Caki2 (cell line): ENCODE data around the gene TOM1L2. TPM values are rescaled to one million over a fixed set of nuclear protein-coding genes. Genes with fewer than 3 reads are reported as not detected.

Source experiments
- DNase-seq: peaks from one replicate; pipeline ENCODE4 v3.0.0-alpha.2; 2015; ENCODE audit warnings: low read depth
- in situ Hi-C: cut with HindIII; loops from 2 replicates; pipeline ENCODE4 v1.10.0; 2016; ENCODE audit warnings: low sequenced_read_pairs, low pct_unique_long_range_greater_than_20kb, mixed read lengths
- total RNA-seq: library from RNA; depleted of rRNA; stranded (reverse); fragments of >200 nt; shearing (Covaris generic); gene quantifications from 2 replicates; pipeline ENCODE4 v1.2.3, GENCODE V29; 2014; ENCODE audit warnings: low replicate concordance

TOM1L2 gene
- total RNA-seq, 1 experiment from 2014 or later, result 6.4 TPM

DNA sequence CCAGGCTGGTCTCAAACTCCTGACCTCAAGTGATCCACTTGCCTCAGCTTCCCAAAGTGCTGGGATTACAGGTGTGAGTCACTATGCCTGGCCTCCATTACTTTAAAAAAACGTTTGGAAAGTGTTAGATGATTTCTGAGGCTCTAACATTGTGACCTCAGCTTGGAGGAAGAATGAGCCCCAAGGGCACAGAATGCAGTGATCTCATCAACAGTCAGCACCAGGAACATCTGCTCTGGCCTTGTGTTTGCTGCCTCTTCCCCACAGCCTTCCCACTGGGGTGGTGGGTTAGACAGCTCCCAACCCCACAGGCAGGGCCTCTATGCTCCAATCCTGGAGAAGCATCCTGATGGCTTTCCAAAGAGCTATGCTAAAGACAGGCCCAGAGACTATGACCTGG lies 97.7 kb downstream of the TOM1L2 start:
- DNase-seq, result no peak
- in situ Hi-C loops, result no loop called here

- in situ Hi-C loops, result no loop called here
- no peak for DNase-seq
Observed at GRCh38 chr17:17873450-17873991, 98.7 kb downstream of the TOM1L2 start.

- in situ Hi-C loops, result no loop called here
- DNase-seq, result no peak
Observed at GRCh38 chr17:17872547-17873345, 99.5 kb downstream of the TOM1L2 start.

GRCh38 chr17:17871913-17872312 lies 100.3 kb downstream of the TOM1L2 start:
- in situ Hi-C loops, result no loop called here

DNA sequence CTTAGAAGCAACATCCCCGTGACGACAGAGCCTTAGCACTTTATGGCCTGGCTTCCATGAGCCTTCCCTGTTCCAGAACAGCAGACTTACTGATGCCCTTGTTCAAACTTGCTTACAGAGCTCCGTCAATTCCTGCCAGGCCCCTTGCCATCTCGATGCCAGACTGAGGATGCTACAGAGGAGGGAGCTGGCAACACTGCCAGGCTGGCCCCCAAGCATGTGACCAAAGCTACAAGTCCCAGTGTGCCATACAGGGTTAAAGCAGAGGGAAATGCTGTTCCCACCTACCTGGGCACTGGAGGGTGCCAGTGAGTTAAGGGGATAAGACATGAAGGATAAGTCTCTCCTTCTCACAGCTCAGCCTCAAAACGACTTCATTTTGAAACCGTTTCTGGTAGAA lies 102.0 kb downstream of the TOM1L2 start:
- DNase-seq, result no peak
- in situ Hi-C loops, result no loop called here

More at GRCh38 chr17:17871913-17872312, 100.3 kb downstream of the TOM1L2 start:
- DNase-seq, result no peak

GRCh38 chr17:17868641-17869522 lies 103.3 kb downstream of the TOM1L2 start:
- no peak for DNase-seq
- in situ Hi-C loops, result no loop called here

GRCh38 chr17:17866897-17867296 lies 105.3 kb downstream of the TOM1L2 start:
- no peak for DNase-seq
- in situ Hi-C loops, result no loop called here

GRCh38 chr17:17866425-17866824 lies 105.8 kb downstream of the TOM1L2 start:
- in situ Hi-C loops, result no loop called here
- DNase-seq, result no peak

GRCh38 chr17:17865035-17865434 lies 107.2 kb downstream of the TOM1L2 start:
- DNase-seq, result no peak
- in situ Hi-C loops, result no loop called here

GRCh38 chr17:17860766-17861107 lies 111.5 kb downstream of the TOM1L2 start:
- DNase-seq, result no peak
- in situ Hi-C loops, result no loop called here

- in situ Hi-C loops, result no loop called here
- DNase-seq, result peak; percentile 52
Observed at GRCh38 chr17:17859909-17860765, 112.1 kb downstream of the TOM1L2 start.

DNA sequence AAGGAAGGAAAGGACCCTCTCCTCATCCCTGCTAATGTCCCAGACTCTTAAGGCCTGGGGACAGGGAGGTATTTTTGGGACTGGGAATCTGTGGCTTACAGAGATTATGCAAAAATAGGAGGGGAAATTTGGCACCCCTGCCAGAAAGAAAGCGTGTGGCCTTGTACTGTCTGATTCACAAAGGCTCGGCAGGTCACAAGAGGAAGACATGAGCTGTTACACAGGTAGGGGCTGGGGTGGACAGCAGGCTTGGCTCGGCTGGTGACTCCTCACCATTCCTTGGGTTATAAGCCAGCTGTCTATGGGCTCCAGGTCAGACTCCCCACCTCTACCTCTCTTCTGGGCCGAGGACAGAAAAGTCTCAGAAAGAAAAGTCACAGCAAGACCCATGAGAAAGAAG lies 114.7 kb downstream of the TOM1L2 start:
- DNase-seq, result no peak
- in situ Hi-C loops, result no loop called here

- in situ Hi-C loops, result no loop called here
- DNase-seq, result no peak
Observed at GRCh38 chr17:17856386-17856785, 115.8 kb downstream of the TOM1L2 start.

DNA sequence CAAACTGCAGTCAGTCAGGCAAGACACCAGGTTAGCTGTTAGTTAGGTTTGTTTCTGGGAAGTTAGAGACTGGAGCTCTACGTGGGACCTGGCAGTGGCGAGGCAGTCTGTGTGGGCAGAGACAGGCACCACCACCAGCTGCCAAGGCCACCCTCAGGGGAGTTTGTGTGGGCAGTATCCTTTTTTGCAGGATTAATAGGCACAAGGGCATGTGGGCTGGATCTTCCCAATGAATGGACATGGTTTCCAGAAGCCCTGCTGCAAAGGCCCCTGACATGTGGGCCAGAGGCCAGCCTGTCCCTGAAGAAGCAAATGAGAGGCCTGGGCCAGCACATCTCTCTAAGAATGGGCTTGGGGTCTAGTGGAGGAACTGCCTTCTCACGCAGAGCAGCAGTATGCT lies 116.2 kb downstream of the TOM1L2 start:
- DNase-seq, result no peak
- in situ Hi-C loops, result no loop called here

GRCh38 chr17:17853811-17854447 lies 118.3 kb downstream of the TOM1L2 start:
- no peak for DNase-seq
- in situ Hi-C loops, result no loop called here

GRCh38 chr17:17852930-17853329 lies 119.3 kb downstream of the TOM1L2 start:
- in situ Hi-C loops, result no loop called here
- DNase-seq, result no peak

DNA sequence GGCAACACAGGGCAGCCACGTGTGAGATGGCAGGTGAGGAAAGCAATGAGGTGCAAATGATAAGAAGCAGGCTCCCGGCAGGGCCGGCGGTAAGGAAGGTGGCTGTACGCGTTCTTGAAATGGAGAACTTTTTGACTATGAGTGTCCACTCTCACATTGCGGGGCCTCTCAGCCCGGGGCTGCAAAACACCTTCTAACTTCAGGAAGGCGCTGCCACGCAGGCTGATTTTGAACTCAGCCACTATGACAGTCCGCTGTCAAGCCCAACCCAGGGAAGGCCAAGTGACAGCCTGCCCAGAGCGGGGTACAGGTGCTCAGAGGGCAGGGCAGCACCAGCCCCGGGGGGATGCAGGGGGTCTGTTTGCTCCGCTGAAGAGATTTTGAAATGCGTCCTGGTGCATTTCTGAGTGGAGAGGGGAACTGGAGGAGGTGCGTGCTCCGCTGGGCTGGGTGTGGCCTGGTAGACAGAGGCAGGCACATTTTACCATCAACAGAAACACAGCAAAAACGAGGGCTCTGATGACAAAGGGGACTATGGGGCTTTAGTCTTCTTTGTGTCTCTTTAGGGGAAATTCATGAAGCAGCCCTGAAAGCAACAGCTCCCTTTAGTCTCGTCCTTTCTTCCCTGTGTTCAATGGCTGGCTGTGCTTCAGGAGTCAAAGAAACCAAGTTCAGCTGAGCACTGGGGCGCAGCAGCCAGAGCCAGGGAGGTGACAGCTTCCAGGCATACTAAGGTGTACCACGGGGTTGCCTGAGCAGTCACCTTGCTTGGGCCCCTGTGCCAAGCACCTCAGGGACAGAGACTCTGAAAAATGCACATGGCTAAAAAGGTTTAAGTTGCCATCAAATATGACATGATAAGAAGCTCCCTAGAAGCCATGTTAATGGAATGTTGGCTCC lies 120.8 kb downstream of the TOM1L2 start:
- no peak for DNase-seq
- in situ Hi-C loops, result no loop called here
